KG1 (cell line): ENCODE results near the gene TLR5.
"Not testable (repeated sequence)": the region's sequence is repeated elsewhere in the genome, so short reads cannot be mapped to it uniquely, and the experiment has no call there.

ENCODE experiments used
- DNase-seq: peaks from one replicate; lab custom pipeline; 2025; lab: John Stamatoyannopoulos, UW

TLR5 gene, protein sequence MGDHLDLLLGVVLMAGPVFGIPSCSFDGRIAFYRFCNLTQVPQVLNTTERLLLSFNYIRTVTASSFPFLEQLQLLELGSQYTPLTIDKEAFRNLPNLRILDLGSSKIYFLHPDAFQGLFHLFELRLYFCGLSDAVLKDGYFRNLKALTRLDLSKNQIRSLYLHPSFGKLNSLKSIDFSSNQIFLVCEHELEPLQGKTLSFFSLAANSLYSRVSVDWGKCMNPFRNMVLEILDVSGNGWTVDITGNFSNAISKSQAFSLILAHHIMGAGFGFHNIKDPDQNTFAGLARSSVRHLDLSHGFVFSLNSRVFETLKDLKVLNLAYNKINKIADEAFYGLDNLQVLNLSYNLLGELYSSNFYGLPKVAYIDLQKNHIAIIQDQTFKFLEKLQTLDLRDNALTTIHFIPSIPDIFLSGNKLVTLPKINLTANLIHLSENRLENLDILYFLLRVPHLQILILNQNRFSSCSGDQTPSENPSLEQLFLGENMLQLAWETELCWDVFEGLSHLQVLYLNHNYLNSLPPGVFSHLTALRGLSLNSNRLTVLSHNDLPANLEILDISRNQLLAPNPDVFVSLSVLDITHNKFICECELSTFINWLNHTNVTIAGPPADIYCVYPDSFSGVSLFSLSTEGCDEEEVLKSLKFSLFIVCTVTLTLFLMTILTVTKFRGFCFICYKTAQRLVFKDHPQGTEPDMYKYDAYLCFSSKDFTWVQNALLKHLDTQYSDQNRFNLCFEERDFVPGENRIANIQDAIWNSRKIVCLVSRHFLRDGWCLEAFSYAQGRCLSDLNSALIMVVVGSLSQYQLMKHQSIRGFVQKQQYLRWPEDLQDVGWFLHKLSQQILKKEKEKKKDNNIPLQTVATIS

DNA sequence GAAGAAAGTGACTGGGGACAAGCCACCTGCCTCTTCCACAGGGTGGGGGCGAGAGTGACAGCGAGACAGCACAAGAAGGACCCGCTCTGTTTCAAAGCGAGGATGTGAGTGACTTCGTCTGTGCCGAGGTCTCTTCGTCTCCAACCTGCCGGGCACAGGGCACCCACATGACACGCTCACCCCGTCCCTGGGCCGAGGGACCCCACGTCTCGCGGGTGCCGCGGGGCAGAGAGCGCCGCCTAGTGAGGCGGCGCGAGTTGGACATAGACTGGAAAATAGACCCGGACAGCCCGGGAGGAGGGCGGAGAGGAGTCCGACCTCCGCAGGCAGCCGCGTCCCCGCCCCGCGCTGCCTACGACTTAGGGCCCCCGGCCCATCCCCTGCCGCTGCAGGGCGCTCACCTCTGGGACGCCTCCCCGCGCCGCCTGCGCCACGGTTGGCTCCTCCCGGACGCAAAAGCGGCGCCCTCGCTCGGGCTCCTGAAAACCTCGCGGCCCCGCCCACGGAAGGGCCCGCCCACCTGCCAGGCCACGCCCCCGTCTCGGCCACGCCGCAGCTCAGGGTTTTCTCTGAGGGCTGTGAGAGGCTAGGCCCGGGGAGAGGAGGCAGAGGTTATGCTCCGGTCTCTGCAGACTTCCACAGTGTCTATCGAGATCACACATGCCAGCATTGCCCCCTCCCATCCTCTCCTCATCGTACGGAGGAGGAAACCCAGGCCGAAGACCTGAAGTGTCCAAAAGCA lies at the start of gene TLR5:
Gene TLR5 (minus strand): TSS at position 454 of the 742 bp plus-strand sequence. CDS start 30,217 bp downstream, outside the sequence.
- DNase-seq: peak; percentile 47

DNA sequence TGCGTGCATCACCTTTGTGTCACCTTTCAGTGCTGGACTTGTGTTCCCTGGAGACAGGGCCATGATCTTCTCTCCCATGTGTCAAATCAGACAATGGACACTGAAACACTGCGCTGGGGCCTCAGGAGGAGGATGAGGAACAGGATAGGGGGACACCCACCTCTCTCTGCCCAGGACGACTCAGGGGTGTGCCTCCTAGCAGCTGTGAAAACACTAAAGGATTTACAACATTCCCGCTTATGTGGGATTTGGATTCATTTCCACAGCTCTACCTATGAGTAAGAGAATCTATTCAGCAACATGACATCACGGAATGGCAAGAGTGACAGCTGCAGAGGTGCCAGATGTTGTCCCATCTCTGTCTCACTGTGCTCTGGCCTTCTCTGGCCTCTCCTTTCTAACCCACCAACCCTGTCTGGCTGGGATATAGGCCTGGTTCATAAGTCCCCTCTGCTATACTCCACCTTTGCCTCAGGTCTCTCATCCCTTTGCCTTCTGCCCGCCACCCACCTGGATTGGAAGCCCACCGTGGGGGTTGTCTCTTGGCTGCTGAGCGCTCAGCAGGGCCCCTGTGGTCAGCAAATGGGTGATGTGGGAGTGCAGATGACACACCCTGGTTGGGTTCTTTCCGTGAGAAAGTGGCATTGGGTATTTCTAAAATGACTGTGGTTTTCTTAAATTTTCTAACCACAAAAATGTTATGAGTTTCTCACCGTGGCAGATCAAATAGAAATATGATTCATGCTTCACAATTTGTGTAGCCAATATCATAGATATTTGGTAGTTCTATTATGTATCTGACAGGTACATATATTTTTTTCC lies 47.1 kb upstream of the TLR5 start:
- DNase-seq: no peak

DNA sequence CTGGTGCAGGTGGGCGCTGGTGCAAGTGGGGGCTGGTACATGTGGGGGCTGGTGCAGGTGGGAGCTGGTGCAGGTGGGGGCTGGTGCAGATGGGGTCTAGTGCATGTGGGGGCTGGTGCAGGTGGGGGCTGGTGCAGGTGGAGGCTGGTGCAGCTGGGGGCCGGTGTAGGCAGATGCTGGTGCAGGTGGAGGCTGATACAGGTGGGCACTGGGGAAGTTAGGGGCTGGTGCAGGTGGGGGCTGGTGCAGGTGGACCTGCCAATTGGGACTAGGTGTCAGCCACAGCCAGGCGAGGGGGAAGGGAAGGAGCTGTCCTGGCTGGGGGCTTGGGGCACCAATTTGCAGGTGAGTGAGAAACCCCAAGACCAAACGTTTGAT lies 46.5 kb upstream of the TLR5 start:
- no peak for DNase-seq

DNA sequence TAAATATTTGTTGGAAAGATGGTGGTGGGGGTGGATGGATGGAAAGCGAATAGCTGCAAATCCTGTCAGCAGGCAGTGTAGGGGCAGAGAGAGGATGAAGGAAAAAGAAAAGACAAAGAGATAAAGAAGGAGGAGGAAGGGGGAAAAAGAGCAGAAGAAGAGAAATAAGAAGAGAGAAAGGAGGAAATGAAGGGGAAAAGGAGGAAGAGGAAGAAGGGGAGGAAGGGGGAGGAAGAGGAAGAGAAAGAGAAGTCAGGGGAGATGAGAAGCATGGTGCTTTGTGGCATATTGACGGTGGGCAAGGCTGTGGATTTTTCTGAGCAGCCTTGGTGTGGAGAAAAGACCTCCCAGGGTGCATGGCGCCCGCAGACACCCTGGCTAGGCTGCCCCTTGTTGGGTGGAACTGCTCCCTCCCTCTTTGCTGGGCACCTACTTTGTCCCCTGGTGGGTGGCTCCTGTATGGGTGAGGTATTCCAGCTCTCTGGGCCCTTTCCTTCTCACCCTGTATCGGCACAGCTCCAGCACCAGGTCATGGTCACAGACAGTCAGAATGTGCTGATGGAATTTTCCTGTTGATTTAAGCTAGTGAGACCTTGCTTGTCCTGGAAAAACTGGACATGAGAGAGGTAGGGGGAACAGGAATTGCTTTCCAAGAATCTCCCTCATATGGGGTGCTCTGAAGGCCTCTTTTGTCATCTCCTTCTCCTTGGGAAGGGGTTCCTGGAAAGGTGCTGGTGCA lies 45.7 kb upstream of the TLR5 start:
- no peak for DNase-seq

DNA sequence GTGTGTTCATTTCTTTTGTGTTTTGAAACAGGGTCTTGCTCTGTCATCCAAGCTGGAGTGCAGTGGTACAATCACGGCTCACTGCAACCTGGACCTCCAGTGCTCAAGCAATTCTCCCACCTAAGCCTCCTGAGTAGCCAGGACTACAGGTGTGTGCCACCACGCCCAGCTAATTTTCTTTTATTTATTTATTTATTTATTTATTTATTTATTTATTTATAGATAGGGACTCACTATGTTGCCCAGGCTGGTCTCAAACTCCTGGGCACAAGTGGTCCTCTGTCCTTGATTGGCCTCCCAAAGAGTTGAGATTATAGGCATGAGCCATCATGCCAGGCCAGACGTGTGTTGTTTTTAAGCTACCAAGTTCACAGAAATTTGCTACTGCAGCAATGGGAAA lies 43.8 kb upstream of the TLR5 start:
- DNase-seq: no peak

DNA sequence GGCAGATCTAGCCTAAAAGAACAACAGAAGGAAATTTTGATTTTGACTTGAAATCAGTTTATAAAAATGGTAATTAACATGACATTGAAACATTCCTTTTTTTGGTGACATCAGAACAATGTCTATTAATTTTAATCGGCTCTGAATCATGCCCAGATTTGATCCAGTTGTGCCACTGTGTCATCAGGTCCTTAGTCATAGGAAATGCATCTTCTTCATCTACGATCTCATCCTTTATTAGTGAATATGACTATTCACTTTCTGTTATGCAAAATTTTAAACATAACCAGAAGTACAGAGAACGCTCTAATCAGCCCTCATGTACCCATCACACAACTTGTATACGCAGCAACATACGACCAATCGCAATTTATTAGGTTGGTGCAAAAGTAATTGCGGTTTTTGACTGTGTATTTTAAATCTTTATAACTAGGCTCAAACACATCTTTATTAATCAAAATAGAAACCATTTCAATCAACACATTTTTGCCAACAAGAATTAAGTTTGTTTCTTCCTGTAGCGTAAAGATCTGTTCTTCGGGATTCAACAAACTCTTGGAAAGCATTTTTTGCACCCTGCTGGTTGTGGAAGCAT lies 40.3 kb upstream of the TLR5 start:
- no peak for DNase-seq

DNA sequence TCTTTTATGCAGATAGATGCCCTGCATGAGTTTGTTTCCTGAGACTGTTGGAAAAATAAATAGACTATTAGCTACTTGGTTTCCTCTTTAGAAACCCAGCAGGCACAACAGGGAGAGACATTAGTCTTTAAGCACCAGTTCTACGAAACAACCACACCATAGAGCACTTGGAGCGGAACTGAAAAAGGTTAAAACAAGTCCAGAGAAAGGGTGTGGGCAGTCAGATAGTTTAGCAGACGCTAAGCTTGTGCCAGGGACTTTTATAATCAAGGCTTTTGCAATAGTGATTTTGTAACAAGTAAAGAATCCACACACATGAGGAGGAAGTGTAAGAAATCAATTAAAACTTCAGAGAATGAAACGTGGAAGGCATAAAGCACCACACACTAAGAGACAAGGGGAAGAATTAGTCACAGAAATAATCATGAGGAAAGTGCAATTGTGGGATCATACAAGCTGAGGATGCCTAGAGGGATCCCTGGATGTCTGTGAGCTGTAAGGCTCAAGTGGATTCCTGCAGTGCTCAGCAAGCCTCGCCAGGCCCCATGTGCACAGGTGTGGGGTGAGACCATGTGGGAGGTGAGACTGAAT lies 37.8 kb upstream of the TLR5 start:
- no peak for DNase-seq

DNA sequence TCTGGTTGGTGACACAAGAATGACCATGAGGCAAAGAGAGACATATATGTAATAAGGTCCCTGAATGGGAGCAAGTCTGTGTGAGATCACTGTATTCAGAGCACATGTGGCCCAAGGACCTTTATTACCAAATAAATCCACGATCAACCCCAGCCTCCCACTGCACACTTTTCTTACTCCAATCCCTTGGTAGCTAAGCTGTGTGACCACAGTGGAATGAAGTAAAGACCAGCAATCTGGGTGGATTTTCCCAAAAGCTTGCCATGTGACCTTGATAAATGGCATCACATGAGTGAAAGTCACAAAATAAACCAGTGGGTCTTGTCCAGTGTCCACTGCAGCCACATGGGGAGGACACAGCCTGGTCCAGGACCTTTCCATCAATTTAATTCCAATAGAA lies 36.7 kb upstream of the TLR5 start:
- no peak for DNase-seq

DNA sequence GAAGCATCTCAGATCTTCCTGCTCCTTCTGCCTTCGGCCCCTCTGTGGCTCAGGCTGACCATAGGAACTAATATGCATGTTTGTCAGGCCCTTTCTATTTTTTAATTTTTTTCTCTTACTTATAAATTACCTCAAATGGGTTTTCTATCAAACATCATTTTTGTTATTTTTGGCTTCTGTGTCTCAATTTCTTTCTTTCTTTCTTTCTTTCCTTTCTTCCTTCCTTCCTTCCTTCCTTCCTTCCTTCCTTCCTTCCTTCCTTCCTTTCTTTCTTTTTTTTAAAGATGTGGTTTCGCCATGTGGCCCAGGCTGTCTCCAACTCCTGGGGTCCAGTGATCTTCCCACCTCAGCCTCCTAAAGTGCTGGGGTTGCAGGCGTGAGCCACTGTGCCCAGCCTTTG lies 36.2 kb upstream of the TLR5 start:
- no peak for DNase-seq

DNA sequence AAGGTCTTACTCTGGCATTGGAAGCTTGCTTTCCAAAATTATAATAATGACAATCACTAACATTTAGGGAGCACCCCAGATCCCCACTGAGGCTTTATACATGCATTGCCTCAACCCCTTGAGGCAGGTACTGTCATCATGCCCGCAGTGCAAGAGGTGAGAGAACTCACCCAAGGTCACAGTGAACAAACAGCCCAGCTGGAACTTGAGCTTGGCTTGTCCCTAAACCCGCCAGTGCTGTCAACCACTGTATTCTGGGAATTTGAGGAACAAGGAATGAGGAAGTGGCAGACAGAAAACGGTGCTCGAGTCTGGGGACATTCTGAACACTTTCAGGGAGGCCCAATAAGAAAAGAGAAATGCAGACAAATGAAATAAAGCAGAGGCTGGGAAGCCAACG lies 34.6 kb upstream of the TLR5 start:
- DNase-seq: no peak

DNA sequence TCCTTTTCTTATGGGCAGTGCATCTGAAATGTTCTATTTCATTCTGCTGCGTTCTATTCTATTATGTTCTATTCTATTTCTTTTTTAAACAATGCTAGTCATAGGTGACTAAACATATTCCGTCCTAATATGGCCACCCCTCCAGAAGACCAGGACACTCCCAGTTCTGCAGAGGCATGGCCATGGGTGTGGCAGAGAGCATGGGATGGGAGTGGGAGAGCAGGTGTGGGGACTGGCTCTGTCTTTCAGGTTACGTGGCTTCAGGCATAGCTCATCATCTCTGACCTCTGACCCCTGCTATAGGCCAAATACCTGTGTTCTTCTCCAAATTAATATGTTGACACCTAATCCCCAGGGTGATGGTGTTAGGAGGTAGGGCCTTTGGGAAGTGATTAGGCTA lies 33.4 kb upstream of the TLR5 start:
- DNase-seq: no peak

DNA sequence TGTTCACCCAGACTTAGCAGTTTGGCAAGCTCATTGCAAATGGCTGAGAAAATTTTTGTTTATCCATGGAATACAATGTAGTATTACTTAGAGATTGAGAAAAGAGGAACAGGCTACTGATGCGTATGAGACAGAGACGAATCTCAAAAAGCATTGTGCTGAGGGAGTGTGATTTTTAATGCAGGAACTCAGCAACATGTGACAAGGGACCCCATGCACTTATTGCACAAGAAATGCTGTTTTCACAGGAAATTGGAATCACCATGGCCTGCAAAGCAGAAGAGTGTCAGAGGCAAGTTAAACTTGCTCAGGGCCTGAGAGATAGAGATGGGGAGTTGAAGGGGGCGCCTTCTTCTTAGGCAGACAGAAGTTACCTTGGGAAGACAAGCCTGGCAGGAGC lies 32.6 kb upstream of the TLR5 start:
- DNase-seq: no peak

DNA sequence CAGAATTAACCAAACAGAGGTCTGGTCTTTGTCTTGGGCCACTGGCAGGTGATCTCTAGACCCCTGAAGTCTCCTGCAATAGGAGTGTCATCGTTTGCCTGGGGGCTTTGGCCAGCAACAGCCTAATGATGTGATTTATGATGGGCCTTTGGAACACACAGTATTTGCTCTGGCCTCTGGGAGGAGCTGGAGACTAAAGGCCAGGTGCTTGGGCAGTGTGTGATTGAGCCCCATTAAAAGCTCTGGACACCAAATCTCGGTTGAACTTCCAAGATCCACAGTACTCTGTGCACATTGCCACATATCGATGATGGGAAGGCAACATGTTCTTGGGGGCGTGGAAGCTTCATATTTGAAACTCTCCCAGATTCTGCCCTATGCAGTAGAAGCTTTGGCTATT lies 32.0 kb upstream of the TLR5 start:
- no peak for DNase-seq

DNA sequence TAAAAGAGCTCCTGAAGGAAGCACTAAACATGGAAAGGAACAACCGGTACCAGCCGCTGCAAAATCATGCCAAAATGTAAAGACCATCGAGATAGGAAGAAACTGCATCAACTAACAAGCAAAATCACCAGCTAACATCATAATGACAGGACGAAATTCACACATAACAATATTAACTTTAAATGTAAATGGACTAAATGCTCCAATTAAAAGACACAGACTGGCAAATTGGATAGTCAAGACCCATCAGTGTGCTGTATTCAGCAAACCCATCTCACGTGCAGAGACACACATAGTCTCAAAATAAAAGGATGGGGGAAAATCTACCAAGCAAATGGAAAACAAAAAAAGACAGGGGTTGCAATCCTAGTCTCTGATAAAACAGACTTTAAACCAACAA lies 26.4 kb upstream of the TLR5 start:
- DNase-seq: not testable (repeated sequence)

DNA sequence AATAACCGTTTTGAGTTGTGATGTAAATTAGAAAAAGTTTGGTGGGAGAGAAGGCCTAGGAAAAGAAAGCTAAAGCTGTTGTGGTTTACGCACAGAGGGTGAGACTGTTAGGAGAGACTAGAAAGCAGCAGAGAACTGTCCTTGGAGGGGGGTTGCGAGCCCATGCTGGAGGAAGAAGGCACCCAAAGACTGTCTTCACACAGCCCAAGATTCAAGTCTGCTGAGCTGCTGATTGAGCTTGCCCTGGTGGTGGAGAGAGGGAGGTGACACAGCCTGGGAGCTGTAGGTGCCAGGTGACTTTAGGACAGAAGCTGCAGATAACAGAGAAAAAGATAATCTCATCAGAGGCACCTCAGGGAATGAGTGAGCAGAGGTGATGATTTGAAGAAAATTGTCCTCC lies 18.3 kb upstream of the TLR5 start:
- no peak for DNase-seq

DNA sequence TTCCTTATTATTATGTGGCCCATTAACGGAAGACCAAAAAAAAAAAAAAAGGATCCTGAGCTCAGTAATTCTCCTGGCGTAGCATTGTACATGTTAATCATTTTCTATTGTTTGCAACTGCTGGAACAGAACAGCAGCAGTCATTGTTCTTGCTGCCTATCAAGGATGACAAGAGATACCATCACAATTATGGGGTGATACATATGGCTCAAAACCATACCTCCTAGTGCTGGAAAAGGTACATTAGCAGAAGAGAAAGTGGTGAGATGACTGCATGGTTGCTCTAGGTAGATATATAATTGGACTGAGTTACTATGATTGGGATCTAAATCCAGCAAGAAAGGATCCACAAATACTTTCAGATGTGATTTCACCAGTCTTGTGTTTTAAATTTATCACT lies 13.3 kb upstream of the TLR5 start:
- no peak for DNase-seq

DNA sequence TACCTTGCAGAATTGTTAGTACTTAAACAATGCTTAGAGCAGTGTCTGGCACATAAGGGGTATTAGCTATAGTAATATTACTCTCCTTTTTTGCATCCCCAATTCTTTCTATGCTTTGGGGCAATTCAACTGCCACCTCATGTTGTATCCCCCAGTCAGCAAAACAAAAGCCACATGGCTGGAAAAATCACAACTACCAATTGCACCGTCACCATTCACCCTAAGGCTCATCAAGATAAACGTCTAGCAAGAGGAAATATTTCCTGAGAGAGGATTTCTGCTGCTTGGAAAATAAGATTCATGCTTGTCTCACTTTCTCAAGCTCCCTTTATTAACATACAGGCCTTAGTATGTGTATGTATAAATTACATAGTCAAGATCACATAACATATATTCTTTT lies 12.1 kb upstream of the TLR5 start:
- DNase-seq: no peak

DNA sequence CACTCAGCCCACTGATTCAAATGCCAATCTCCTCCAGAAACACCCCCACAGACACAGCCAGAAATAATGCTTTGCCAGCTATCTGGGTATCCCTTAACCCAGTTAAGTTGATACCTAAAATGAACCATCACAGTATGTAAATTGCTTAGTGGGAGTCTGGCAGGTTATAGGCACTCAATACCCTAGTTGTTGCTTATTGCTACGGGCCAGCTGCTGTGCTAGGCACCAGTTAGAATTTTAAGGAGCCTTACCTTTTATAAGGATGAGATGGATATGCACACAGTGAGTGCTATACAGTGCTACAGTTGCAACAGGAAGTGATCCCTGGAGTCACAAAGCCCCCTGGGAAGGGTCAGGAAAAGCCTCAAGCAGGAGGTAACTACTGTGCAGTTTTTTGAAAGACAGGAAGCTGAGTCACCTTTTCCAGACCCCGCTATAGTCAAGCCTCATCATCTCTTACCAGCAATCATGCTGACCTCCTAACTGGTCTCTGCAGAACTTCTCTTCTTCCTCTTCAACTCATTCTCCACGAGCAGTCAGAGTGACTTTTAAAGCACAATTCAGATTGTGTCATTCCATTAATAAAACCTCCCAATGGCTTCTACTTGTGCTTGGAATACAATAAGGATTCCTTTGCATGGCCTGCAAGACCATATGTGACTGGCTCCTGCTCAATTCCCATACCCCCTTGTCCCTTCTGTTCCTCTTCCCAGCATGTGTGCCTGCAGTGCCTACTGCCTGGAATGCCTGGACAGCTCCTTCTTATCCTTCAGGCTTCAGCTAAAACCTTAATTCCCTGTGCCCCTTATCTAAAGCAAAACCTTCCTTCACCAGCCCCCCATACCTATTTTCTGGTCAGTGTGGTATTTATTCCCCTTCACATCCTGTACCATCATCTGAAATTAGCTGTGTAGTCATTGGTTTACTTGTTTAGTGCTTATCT lies 10.4 kb upstream of the TLR5 start:
- DNase-seq: no peak

DNA sequence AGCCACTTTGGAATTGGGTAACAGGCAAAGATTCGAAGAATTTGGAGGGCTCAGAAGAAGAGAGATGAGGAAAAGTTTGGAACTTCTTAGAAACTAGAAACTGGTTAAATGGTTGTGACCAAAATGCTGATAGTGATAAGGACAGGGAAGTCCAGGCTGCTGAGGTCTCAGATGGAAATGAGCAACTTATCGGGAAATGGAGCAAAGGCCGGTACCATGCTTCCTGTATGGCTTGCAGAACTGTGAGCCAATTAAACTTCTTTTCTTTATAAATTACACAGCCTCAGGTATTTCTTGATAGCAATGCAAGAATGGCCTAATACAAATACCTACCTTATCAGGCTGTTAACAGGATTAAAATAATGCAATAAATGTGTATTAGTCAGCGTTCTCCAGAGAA lies 9.4 kb upstream of the TLR5 start:
- DNase-seq: no peak
